Measurements from ENCODE around the gene ADAMTSL4.
"Not testable (repeated sequence)": the region's sequence is repeated elsewhere in the genome, so short reads cannot be mapped to it uniquely, and the experiment has no call there.

Gene ADAMTSL4

GRCh38 chr1:150567341-150567716 lies 18.1 kb downstream of the ADAMTSL4 start:
- DNase-seq (ENCODE audit: low spot score): no peak

DNA sequence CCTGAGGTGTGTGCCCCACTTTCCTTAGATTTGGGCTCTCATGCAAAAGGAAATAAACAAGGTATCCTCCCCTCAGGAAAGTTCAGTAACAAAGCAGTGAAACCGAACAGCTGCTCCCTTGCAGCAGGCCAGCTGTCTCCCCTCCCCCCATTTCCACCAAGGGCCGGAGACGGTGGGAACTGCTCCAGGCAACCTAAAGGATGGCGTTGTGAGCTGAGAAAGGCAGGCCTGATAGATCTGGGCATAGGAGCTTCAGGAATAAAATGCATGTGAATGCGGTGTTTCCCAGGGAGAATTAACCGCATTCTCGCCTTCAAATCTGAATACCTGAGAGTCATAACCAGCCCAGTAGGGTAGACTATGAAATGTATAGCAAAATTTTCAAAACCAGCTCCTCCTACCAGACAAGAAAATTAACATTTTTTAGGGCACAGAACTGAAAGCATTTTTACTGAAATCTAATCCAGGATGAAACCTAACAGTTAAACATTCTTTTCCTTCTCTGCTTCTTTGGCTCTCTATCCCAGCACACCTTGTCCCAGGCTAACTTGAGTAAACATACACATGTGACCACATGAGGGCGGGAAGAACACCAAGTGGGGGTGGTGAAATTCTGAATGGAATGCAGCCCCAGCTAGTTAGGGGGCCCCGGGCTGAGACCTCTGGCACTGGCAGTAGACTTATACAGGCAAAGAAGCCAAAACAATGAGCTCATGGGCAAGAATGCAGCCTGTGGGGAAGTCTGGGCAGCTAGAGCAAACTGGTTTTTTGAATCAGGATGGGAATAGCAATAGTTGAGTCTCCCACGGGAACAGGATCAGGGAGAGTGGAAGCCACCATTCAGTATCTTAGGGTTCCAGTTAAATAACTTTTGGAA lies 18.7 kb downstream of the ADAMTSL4 start:
- peak; percentile 61 for DNase-seq (ENCODE audit: low spot score)

GRCh38 chr1:150568594-150568966 lies 19.4 kb downstream of the ADAMTSL4 start:
- no peak for DNase-seq (ENCODE audit: low spot score)

GRCh38 chr1:150572918-150573647 lies 23.9 kb downstream of the ADAMTSL4 start:
- no peak for DNase-seq (ENCODE audit: low spot score)

DNA sequence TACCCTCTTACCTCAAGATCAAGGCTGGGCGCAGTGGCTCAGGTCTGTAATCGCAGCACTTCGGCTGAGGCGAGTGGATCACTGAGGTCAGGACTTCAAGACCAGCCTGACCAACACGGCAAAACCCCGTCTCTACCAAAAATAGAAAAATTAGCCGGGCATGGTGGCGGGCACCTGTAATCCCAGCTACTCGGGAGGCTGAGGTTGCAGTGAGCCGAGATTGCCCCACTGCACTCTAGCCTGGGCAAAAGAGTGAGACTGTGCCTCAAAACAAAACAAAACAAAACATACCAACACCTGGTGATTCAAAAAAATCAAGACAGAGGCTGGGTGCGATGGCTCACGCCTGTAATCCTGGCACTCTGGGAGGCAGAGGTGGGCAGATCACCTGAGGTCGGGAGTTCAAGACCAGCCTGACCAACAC lies 24.5 kb downstream of the ADAMTSL4 start:
- not testable (repeated sequence) for DNase-seq (ENCODE audit: low spot score)

- peak; percentile 43 for DNase-seq (ENCODE audit: low spot score)
Observed at GRCh38 chr1:150574260-150575071, 25.3 kb downstream of the ADAMTSL4 start.

- no peak for DNase-seq (ENCODE audit: low spot score)
Observed at GRCh38 chr1:150575072-150575489, 25.9 kb downstream of the ADAMTSL4 start.

DNA sequence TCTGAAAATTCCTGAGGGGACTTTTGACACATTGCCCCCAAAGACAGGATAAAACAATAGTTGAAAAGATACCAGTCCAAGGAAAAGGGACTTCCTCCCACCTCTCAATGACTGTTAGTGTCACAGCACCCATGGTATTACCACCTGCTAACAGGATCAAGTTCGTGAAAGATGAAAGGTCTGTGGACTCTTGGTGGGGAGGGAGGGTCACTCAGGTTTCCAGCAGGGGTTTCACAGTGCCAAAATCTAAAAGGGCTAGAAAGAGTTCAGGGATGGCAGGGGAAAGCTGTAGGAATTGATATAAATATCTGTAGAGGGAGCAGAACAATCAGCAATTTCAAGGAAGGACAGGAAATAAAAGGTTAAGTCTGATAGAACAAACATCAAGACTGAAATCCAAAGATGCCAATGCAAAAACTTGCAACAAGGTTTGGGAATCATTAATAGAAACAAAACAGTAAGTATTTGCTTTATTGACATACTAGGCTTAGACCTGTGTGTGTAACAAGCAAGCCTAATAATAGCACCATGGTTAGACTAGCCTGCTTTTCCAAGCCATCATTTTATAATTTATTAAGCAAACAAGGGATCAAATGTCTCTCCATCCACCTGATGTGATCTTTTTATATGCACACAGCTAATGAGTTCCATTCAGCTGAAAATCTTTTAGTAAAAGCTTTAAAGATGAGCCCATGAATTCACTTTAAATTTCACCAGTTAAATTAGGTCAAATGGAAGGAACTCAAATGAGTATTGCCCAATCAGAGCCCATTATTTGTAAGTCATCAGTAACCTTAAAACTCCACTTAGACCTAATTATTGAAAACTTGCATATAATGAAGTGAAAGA lies 26.5 kb downstream of the ADAMTSL4 start:
- no peak for DNase-seq (ENCODE audit: low spot score)

DNA sequence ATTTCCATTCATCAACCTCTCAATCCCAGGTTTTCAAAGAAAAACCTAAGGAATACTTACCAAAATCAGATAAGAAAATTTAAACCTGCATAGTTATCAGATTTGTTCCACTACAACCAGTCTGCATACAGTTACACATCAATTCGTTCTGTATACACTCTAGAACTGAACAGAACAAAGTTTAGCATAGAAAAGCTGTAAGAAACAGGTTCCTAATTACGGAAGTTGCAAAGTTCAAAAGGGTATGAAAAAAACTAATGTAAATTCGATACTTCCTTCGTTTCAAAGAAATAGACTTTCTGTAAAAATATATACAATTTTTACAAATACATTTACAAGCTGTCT lies 27.1 kb downstream of the ADAMTSL4 start:
- no peak for DNase-seq (ENCODE audit: low spot score)

DNA sequence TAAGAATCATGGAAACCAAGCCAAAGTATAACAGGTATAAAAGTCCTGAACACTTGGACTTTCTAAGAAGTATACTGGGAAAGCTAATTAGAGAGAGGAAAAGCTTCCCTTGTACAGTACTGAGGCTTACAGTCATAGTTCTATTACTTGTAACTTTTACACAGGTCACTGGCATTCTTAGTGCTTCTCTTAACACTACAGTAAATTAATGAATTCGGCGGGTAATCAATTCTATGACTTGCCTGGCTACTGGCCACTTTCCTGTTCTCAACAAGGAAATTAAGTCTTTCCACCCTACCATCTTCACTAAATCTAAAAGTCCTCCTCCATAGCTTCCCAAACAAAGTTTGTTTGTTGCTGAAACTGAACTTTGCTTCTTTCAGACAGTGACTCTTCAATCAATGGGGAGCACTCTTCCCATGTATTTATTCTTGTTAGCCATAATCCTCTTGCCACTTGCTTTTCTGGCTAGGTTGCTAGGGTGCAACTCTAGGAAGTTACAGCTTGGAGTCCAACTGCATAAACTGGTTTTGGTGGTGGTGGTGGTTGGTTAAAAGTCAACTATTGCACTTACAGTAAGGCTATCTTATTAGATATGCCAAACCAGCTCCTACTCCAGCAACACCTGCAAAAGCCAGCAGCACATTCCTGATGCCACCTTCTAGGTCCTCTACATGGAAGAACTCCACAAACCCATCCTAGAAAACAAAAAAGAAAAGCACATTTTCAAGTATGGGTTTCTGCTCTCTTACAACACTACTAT lies 27.8 kb downstream of the ADAMTSL4 start:
- no peak for DNase-seq (ENCODE audit: low spot score)

DNA sequence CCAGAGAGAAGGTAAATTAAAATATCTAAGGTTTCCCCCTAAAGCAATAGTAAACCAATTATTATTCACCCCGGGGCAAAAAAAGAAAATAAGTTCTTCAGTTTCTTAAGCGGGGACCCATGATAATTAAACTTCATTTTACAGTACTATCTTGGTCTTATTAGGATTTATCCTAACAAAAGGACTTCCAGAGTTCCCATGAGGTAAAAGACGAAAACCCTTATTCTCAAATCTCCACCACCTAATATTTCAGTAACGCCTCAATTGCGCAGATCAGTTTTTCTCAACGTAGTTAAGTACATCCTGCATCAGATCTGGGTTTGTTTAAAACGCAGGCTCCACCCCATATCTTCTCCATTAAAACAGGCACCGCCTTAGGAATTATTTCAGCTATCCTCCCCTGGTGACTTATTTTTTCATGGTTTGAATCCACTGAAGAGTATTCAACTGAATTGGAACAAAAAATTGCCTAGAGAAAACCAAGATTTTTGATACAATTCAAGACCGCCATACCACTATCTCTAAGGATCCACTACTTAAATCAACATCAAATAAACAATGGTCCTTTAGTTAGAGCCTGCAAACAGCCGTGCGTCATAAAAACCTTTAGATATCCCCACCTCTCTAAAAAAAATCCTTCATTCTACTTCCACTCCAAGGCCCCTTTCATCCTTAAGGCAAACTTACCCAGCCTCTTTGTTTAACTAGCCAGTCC lies 28.5 kb downstream of the ADAMTSL4 start:
- no peak for DNase-seq (ENCODE audit: low spot score)

DNA sequence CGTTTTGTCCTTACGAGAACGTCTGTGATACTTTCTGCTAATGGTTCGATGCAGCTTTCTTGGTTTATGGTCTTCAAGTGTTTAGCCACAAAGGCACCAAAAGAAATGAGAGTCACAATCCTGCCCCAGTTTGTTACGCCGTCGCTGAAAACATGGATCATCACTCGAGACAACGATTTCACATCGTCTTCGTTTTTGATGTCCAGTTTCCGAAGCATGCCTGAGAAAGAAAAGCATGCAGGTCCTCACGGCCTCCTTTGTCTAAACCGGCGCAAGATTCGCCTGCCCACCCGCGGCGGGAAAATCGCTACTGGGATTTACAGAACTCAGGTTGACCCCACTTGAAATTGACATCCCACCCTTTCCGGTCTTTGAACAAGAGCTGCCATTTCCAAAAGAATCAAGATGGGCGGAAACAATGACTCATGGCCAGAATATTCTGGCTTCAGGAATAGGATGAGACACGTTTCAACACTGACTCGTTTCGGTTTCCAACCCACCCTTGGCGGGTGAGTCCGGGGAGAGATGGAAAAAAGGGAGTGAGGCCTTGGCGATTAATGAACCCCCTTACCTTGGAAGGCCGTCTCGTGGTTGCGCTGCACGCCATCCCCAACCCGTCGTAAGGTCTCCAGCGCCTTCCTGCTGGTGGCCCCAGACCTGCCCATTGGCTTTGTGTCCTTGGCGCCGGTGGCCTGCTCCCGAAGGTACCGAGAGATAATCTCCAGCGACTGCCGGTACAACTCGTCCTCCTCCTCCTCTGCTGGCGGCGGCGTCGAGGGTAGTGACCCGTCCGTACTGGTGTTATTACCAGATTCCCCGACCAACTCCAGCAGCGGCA lies 29.3 kb downstream of the ADAMTSL4 start:
- DNase-seq (ENCODE audit: low spot score): peak; percentile 36

- peak; percentile 96 for DNase-seq (ENCODE audit: low spot score)
Observed at GRCh38 chr1:150579110-150579944, 30.1 kb downstream of the ADAMTSL4 start, which contains the start of gene MCL1. Gene MCL1, minus strand, starts transcription at chr1:150579610. Its CDS starts 80 bp downstream, at chr1:150579530.

GRCh38 chr1:150579945-150580642 lies 30.9 kb downstream of the ADAMTSL4 start:
- DNase-seq (ENCODE audit: low spot score): no peak

- not testable (repeated sequence) for DNase-seq (ENCODE audit: low spot score)
Observed at GRCh38 chr1:150580966-150581365, 31.8 kb downstream of the ADAMTSL4 start.

DNA sequence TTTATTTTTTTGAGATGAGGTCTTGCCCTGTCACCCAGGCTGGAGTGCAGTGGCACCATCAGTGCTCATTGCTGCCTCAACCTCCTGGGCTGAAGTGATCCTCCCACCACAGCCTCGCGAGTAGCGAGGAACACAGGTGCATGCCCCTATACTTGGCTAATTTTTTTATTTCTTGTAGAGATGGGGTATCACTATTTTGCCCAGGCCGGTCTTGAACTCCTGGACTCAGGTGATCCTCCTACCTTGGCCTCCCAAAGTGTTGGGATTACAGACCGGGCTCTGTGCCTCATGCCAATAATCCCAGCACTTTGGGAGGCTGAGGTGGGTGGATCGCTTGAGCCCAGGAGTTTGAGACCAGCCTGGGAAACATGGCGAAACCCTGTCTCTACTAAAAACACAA lies 32.2 kb downstream of the ADAMTSL4 start:
- DNase-seq (ENCODE audit: low spot score): not testable (repeated sequence)

DNA sequence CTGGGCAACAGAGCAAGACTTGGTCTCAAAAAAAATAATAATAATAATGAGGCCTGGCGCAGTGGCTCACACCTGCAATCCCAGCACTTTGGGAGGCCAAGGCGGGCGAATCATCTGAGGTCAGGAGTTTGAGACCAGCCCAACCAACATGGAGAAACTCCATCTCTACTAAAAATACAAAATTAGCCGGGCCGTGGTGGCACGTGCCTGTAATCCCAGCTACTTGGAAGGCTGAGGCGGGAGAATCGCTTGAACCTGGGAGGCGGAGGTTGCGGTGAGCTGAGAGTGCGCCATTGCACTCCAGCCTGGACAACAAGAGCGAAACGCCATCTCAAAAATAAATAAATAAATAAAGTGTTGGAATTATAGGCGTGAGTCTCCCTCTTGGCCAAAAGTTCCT lies 32.8 kb downstream of the ADAMTSL4 start:
- not testable (repeated sequence) for DNase-seq (ENCODE audit: low spot score)

- DNase-seq (ENCODE audit: low spot score): no peak
Observed at GRCh38 chr1:150582371-150582770, 33.2 kb downstream of the ADAMTSL4 start.

Measured in D341Med (cell line).